HepG2 (cell line): ENCODE measurements around the gene EFNA2. TPM values are rescaled to one million over a fixed set of nuclear protein-coding genes. Genes with fewer than 3 reads are reported as not detected.

Source experiments
- AGO2 ChIP-seq: fragments of 200-400 bp; formaldehyde crosslinking; optimal IDR thresholded peaks from 2 replicates; pipeline ENCODE3; 2017; ENCODE audit warnings: mild to moderate bottlenecking, low read depth, low read length, moderate library complexity
- CENPX ChIP-seq: sonication (generic); formaldehyde crosslinking; IDR thresholded peaks from 2 replicates; pipeline ENCODE4 v1.9.0; 2021; ENCODE audit warnings: mild to moderate bottlenecking, missing genetic modification reagents, moderate library complexity
- EHMT2 ChIP-seq: fragments of 200-600 bp; sonication (generic); IDR thresholded peaks from 2 replicates; pipeline ENCODE4 v1.7.0; 2017; ENCODE audit warnings: antibody characterized with exemption, low read depth, low read length, borderline replicate concordance
- EZH2 ChIP-seq: conservative IDR thresholded peaks from 2 replicates; pipeline ENCODE4 v1.6.1; 2012; ENCODE audit warnings: mild to moderate bottlenecking, low read depth, low read length, moderate library complexity
- HDAC1 ChIP-seq: sonication (generic); formaldehyde crosslinking; IDR thresholded peaks from 2 replicates; pipeline ENCODE4 v1.5.1; 2020; ENCODE audit warnings: mild to moderate bottlenecking, missing genetic modification reagents
- HNRNPH1 ChIP-seq: fragments of 200-400 bp; formaldehyde crosslinking; optimal IDR thresholded peaks from 2 replicates; pipeline ENCODE3; 2017; ENCODE audit warnings: mild to moderate bottlenecking, low read depth, low read length
- HNRNPLL ChIP-seq: fragments of 200-400 bp; formaldehyde crosslinking; IDR thresholded peaks from 2 replicates; pipeline ENCODE4 v1.6.1; 2017; ENCODE audit warnings: mild to moderate bottlenecking, low read depth, low read length; ENCODE audit not compliant: poor library complexity, severe bottlenecking
- PHF20 ChIP-seq: sonication (generic); formaldehyde crosslinking; IDR thresholded peaks from 2 replicates; pipeline ENCODE4 v1.5.0; 2020; ENCODE audit warnings: mild to moderate bottlenecking, missing genetic modification reagents
- POLR2AphosphoS5 ChIP-seq: IDR thresholded peaks from 2 replicates; pipeline ENCODE4 v1.6.1; 2012; ENCODE audit warnings: low read depth, low read length
- RFX3 ChIP-seq: IDR thresholded peaks from 2 replicates; pipeline ENCODE4 v1.6.1; 2016; ENCODE audit warnings: missing biosample characterization, missing genetic modification reagents
- SIX1 ChIP-seq: sonication (generic); formaldehyde crosslinking; IDR thresholded peaks from 2 replicates; pipeline ENCODE4 v1.4.0; 2020; ENCODE audit warnings: missing genetic modification reagents, borderline replicate concordance
- ZNF232 ChIP-seq: sonication (generic); formaldehyde crosslinking; IDR thresholded peaks from 2 replicates; pipeline ENCODE4 v1.4.0; 2020; ENCODE audit warnings: missing genetic modification reagents, borderline replicate concordance
- ZNF282 ChIP-seq: fragments of 450-650 bp; IDR thresholded peaks from 2 replicates; pipeline ENCODE4 v1.6.1; 2018; ENCODE audit not compliant: partially characterized antibody
- ZNF33B ChIP-seq: sonication (generic); formaldehyde crosslinking; IDR thresholded peaks from 2 replicates; pipeline ENCODE4 v1.5.1; 2020; ENCODE audit warnings: mild to moderate bottlenecking, missing genetic modification reagents
- ZNF484 ChIP-seq: sonication (generic); formaldehyde crosslinking; IDR thresholded peaks from 2 replicates; pipeline ENCODE4 v1.5.1; 2020; ENCODE audit warnings: mild to moderate bottlenecking, low read depth, missing genetic modification reagents, borderline replicate concordance
- ZNF7 ChIP-seq: IDR thresholded peaks from 2 replicates; pipeline ENCODE4 v1.6.1; 2016; ENCODE audit warnings: missing biosample characterization, missing genetic modification reagents
- ZNF761 ChIP-seq: sonication (generic); formaldehyde crosslinking; conservative IDR thresholded peaks from 2 replicates; pipeline ENCODE4 v1.4.0; 2020; ENCODE audit warnings: mild to moderate bottlenecking, missing genetic modification reagents
- ZNF776 ChIP-seq: sonication (generic); formaldehyde crosslinking; IDR thresholded peaks from 2 replicates; pipeline ENCODE4 v1.4.0; 2020; ENCODE audit warnings: mild to moderate bottlenecking, missing genetic modification reagents
- ZSCAN21 ChIP-seq: sonication (generic); formaldehyde crosslinking; IDR thresholded peaks from 2 replicates; pipeline ENCODE4 v1.8.0; 2022; ENCODE audit warnings: mild to moderate bottlenecking, missing genetic modification reagents, moderate library complexity, borderline replicate concordance
- polyA plus RNA-seq, 8 experiments: library from polyadenylated mRNA; depleted of rRNA in 3 of 8; stranded (reverse) in 7 of 8; unstranded in 1 of 8; fragments of >200 nt; fragmentation: Illumina TruSeq in 4 of 8; extraction: Trizol in 4 of 8; gene quantifications; 2 replicates each; pipeline versions ENCODE4 v1.2.1 to v1.2.3, GENCODE V29; 2011 to 2016; ENCODE audit warnings: low read depth in 4 of 8, missing spikeins in 1 of 8, mixed read lengths in 1 of 8; ENCODE audit not compliant: insufficient read depth in 1 of 8
- total RNA-seq, 5 experiments: library from RNA; depleted of rRNA; stranded (reverse); fragments of >200 nt; fragmentation: Illumina TruSeq; extraction: Trizol; gene quantifications; 2 replicates each; pipeline ENCODE4 v1.2.3, GENCODE V29; 2016; ENCODE audit warnings: low read depth in 1 of 5
- TF ChIP-seq, protein P1 (sequence below): sonication (generic); formaldehyde crosslinking; conservative IDR thresholded peaks from 2 replicates; pipeline ENCODE4 v1.5.0; 2020; ENCODE audit warnings: missing genetic modification reagents
- TF ChIP-seq, protein P2 (sequence below): sonication (generic); formaldehyde crosslinking; IDR thresholded peaks from 2 replicates; pipeline ENCODE4 v1.4.0; 2020; ENCODE audit warnings: missing genetic modification reagents
- TF ChIP-seq, protein P3 (sequence below): sonication (generic); formaldehyde crosslinking; IDR thresholded peaks from 2 replicates; pipeline ENCODE4 v1.8.1; 2022; ENCODE audit warnings: mild to moderate bottlenecking, missing genetic modification reagents
- TF ChIP-seq, protein P4 (sequence below): sonication (generic); formaldehyde crosslinking; IDR thresholded peaks from 2 replicates; pipeline ENCODE4 v1.4.0; 2020; ENCODE audit warnings: missing genetic modification reagents, borderline replicate concordance

EFNA2 gene
- total and polyA plus RNA-seq, 2 of the 13 experiments (the other 11 are each of a cell fraction or from before 2014, with no cell fraction given): 6.0 to 9.9 TPM

DNA sequence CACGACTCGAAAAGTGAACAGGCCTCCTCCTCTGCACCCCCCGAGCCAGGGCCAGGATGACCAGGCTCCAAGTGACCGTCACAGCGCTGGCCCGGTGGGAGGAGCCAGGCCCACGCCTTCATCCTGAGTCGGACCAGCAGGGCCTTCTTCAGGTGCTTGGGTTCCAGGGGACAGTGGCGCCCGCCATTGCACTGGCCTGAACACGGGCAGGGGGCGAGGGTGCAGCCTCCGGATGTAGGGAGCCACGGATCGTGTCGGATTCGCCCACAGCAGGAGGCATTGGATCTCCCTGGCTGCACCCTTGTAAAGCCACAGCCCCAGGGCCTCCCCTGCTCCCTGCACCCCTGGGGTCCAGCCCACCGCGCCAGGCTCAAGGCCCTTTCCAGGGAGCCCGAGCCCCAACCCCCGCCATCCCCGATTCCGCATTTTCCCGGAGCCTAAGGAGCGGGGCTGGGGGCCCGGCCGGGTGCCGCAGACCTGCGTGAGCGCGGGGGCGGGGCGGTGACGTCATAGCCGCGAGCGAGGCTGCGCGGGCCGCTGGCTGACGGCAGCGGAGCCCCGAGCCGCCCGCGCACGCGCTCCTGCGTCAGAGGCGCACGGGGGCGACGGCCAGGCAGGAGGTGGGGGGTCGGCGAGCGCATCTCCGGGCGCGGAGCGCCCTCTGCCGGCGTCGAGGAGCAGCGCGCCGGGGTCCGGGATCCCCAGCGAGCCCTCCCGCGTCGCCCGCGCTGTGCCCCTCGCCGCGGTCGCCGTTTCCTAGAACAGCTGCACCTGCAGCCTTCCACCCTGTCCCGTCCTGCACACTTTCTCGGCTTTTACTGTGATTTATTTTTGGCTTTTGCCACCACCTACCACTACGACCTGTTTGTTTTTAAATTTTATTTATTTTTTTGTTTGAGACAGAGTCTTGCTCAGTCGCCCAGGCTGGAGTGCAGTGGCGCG, 45.6 kb upstream of the EFNA2 start (continued):
- TF ChIP-seq, protein P1, sequence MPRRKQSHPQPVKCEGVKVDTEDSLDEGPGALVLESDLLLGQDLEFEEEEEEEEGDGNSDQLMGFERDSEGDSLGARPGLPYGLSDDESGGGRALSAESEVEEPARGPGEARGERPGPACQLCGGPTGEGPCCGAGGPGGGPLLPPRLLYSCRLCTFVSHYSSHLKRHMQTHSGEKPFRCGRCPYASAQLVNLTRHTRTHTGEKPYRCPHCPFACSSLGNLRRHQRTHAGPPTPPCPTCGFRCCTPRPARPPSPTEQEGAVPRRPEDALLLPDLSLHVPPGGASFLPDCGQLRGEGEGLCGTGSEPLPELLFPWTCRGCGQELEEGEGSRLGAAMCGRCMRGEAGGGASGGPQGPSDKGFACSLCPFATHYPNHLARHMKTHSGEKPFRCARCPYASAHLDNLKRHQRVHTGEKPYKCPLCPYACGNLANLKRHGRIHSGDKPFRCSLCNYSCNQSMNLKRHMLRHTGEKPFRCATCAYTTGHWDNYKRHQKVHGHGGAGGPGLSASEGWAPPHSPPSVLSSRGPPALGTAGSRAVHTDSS (CRISPR knock-in tag): no peak
- TF ChIP-seq ZSCAN21 (CRISPR knock-in tag): no peak
- no peak for TF ChIP-seq ZNF232 (CRISPR knock-in tag)
- TF ChIP-seq HNRNPH1: no peak
- TF ChIP-seq POLR2AphosphoS5: no peak
- TF ChIP-seq, protein P2, sequence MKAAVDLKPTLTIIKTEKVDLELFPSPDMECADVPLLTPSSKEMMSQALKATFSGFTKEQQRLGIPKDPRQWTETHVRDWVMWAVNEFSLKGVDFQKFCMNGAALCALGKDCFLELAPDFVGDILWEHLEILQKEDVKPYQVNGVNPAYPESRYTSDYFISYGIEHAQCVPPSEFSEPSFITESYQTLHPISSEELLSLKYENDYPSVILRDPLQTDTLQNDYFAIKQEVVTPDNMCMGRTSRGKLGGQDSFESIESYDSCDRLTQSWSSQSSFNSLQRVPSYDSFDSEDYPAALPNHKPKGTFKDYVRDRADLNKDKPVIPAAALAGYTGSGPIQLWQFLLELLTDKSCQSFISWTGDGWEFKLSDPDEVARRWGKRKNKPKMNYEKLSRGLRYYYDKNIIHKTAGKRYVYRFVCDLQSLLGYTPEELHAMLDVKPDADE (CRISPR knock-in tag): no peak
- TF ChIP-seq RFX3 (CRISPR knock-in tag): no peak
- TF ChIP-seq, protein P3, sequence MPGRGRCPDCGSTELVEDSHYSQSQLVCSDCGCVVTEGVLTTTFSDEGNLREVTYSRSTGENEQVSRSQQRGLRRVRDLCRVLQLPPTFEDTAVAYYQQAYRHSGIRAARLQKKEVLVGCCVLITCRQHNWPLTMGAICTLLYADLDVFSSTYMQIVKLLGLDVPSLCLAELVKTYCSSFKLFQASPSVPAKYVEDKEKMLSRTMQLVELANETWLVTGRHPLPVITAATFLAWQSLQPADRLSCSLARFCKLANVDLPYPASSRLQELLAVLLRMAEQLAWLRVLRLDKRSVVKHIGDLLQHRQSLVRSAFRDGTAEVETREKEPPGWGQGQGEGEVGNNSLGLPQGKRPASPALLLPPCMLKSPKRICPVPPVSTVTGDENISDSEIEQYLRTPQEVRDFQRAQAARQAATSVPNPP: no peak
- TF ChIP-seq ZNF7: no peak
- no peak for TF ChIP-seq EZH2
- no peak for TF ChIP-seq PHF20 (CRISPR knock-in tag)
- TF ChIP-seq HNRNPLL: peak; percentile 94
- no peak for TF ChIP-seq ZNF282
- TF ChIP-seq, protein P4, sequence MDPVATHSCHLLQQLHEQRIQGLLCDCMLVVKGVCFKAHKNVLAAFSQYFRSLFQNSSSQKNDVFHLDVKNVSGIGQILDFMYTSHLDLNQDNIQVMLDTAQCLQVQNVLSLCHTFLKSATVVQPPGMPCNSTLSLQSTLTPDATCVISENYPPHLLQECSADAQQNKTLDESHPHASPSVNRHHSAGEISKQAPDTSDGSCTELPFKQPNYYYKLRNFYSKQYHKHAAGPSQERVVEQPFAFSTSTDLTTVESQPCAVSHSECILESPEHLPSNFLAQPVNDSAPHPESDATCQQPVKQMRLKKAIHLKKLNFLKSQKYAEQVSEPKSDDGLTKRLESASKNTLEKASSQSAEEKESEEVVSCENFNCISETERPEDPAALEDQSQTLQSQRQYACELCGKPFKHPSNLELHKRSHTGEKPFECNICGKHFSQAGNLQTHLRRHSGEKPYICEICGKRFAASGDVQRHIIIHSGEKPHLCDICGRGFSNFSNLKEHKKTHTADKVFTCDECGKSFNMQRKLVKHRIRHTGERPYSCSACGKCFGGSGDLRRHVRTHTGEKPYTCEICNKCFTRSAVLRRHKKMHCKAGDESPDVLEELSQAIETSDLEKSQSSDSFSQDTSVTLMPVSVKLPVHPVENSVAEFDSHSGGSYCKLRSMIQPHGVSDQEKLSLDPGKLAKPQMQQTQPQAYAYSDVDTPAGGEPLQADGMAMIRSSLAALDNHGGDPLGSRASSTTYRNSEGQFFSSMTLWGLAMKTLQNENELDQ (CRISPR knock-in tag): no peak
- TF ChIP-seq HDAC1: peak; percentile 26; the same call in 1 of the 2 replicates
- TF ChIP-seq ZNF761 (CRISPR knock-in tag): no peak
- no peak for TF ChIP-seq CENPX
- TF ChIP-seq ZNF484 (CRISPR knock-in tag): no peak
- no peak for TF ChIP-seq ZNF776 (CRISPR knock-in tag)
- no peak for TF ChIP-seq SIX1 (CRISPR knock-in tag)
- no peak for TF ChIP-seq EHMT2
- TF ChIP-seq AGO2: peak; percentile 58
- TF ChIP-seq ZNF33B (CRISPR knock-in tag): no peak
